ENCODE data around the gene CTNNBL1. TPM values are rescaled to one million over a fixed set of nuclear protein-coding genes. Genes with fewer than 3 reads are reported as not detected.

The CTNNBL1 gene
- total and polyA plus RNA-seq, 12 donors, result 5.5 to 75.5 (median 37.7) TPM

DNA sequence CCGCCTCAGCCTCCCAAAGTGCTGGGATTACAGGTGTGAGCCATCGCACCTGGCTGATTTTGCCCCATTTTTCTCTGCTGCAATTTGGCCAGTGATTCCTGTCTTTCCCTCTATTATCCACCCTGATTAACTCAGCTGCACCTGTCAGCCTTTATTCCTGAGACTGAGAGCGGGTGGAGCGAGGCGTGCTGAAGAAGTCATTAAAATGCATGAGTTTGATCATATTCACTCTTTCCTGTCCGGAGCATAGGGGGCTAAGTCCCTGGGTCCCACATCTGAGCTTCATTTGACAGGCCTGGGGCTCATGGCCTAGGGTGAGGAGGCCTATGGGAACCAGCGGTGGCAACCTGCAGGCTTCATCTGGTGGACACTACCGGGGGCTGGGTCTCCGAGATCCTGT lies 25.7 kb upstream of the CTNNBL1 start:
- Histone ChIP-seq H3K36me3 (replicated peaks in 1 of 2) (no peaks in the 10 kb centered on the region), H3K27me3 (no peaks in the 10 kb centered on the region), H3K4me3 (no peak overlapping the region), H3K4me1 (replicated peaks in 1 of 2) (peaks cover 0 to 5% of the 10 kb centered on the region in 2 donors), H3K27ac (no peak overlapping the region), H3K9me3 (replicated peaks in 1 of 3) (no peaks in the 10 kb centered on the region)
- intact Hi-C loops (cut with DNase I), result no loop called here
- 90 to 94% (median 91%) methylated on average over 9 of the region's 9 CpGs for WGBS, 4 donors
- DNase-seq, result no peak
- TF ChIP-seq, protein P1, sequence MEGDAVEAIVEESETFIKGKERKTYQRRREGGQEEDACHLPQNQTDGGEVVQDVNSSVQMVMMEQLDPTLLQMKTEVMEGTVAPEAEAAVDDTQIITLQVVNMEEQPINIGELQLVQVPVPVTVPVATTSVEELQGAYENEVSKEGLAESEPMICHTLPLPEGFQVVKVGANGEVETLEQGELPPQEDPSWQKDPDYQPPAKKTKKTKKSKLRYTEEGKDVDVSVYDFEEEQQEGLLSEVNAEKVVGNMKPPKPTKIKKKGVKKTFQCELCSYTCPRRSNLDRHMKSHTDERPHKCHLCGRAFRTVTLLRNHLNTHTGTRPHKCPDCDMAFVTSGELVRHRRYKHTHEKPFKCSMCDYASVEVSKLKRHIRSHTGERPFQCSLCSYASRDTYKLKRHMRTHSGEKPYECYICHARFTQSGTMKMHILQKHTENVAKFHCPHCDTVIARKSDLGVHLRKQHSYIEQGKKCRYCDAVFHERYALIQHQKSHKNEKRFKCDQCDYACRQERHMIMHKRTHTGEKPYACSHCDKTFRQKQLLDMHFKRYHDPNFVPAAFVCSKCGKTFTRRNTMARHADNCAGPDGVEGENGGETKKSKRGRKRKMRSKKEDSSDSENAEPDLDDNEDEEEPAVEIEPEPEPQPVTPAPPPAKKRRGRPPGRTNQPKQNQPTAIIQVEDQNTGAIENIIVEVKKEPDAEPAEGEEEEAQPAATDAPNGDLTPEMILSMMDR (IDR thresholded peaks at IDR 0.05), result no peak

DNA sequence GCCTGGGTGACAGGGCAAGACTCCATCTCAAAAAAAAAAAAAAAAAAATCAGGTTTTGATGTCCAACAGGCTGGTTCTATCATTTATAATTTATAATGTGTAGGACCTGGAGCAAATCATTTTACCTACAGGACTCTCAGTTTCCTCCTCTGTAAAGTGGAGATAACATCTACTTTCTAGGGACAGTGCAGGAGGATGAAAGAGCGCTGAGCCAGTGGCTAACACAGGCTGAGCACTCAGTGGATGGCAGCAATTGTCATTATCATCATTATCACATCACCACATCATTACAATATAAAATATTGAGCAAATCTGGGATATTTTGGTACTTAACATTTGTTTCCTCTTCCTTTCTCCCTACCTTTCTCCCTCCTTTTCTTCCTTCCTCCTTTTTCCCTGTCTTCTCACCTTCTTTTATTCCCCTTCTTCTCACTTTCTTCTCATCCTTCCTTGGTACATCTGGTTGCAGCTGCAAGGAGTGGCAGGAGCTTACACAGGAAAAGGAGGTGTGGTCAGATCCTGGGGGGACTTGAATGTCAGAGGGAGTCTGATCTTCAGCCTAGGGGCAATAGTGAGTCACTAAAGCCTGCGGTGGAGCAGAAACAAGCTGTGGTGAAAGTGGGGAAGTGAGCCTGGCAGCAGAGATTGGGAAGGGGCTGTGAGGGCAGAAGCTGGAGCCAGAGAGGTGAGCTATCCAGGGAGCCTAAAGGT lies 24.6 kb upstream of the CTNNBL1 start:
- intact Hi-C loops (cut with DNase I), result no loop called here
- 32 to 53% (median 48%) methylated on average over 2 of the region's 2 CpGs for WGBS, 4 donors
- H3K36me3 ChIP-seq (replicated peaks in 1 of 2), result no peaks in the 10 kb centered on the region
- TF ChIP-seq POLR2A (IDR thresholded peaks at IDR 0.05), result no peak
- TF ChIP-seq, protein P1 (IDR thresholded peaks at IDR 0.05), result no peak
- DNase-seq, result no peak
- no peak overlapping the region for H3K27ac ChIP-seq
- H3K27me3 ChIP-seq, result no peaks in the 10 kb centered on the region
- H3K9me3 ChIP-seq (replicated peaks in 1 of 3), result no peaks in the 10 kb centered on the region
- no peak overlapping the region for H3K4me3 ChIP-seq
- H3K4me1 ChIP-seq (replicated peaks in 1 of 2), result peaks cover 0 to 5% of the 10 kb centered on the region in 2 donors

DNA sequence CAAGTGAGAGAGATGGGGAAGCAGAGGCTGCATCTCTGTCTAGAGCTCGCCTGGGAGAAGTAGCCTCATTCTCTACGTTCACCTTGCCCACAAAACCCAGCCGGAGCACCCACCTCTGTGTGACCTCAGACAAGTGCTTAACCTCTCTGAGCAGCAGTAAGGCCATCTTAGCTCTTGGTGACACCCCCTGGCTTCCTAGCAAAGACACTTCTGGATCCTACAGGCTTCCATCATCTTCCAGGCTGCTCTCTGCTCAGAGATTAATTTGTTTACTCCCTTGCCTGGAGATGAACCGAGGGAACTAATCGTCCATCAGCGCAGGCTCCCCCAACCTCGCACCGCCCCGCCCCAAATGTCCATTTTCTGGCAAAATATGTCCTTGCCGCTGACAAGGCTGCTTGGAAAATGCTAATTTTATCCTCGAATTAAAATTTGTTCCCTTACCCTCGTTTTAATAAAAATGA lies 24.0 kb upstream of the CTNNBL1 start:
- no peaks in the 10 kb centered on the region for H3K36me3 ChIP-seq (replicated peaks in 1 of 2)
- TF ChIP-seq POLR2A (IDR thresholded peaks at IDR 0.05), result no peak
- TF ChIP-seq, protein P1 (IDR thresholded peaks at IDR 0.05), result no peak
- H3K4me3 ChIP-seq, result peak overlapping the region in 1 of 4 donors; percentile 13
- intact Hi-C loops (cut with DNase I), result no loop called here
- H3K27me3 ChIP-seq, result no peaks in the 10 kb centered on the region
- WGBS, 4 donors, result 41 to 61% (median 46%) methylated on average over 12 of the region's 12 CpGs
- H3K4me1 ChIP-seq (replicated peaks in 1 of 2), result peaks cover 0 to 5% of the 10 kb centered on the region in 2 donors
- no peaks in the 10 kb centered on the region for H3K9me3 ChIP-seq (replicated peaks in 1 of 3)
- H3K27ac ChIP-seq, result no peak overlapping the region
- DNase-seq, result no peak

DNA sequence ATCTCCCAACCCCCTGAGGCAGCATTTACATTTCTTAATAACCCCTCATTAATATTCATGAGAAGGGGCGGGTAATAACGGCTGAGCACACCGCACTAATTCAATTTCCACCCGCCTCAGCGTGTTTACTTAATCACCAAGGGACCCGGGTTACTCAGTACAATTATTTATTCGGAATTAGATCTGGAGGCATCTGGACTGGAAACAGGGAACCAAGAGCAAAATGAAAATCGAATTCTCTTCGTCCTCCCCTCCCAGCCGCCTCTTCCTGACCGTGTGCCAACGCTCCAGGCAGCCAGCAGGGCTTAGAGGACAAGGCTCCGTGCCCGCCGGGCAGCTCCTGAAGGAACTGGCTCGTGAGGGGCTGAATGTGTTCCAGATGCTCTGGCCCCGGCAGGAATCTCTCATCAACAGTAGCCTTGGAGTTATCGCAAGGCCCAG lies 23.5 kb upstream of the CTNNBL1 start:
- Histone ChIP-seq H3K9me3 (replicated peaks in 1 of 3) (no peaks in the 10 kb centered on the region), H3K27ac (no peak overlapping the region), H3K27me3 (no peaks in the 10 kb centered on the region), H3K4me3 (peak overlapping the region in 1 of 4 donors; percentile 13), H3K4me1 (replicated peaks in 1 of 2) (peaks cover 0 to 5% of the 10 kb centered on the region in 2 donors), H3K36me3 (replicated peaks in 1 of 2) (no peaks in the 10 kb centered on the region)
- 21 to 50% (median 32%) methylated on average over 14 to 18 of the region's 18 CpGs for WGBS, 4 donors
- intact Hi-C loops (cut with DNase I), result no loop called here
- peak; percentile 29 to 68 (median 47) for DNase-seq
- TF ChIP-seq, protein P1 (IDR thresholded peaks at IDR 0.05), result no peak
- TF ChIP-seq POLR2A (IDR thresholded peaks at IDR 0.05), result no peak
